HUES48 (cell line): ENCODE results near the gene ISCA1.
"Not testable (repeated sequence)": the region's sequence is repeated elsewhere in the genome, so short reads cannot be mapped to it uniquely, and the experiment has no call there.

Experiments used
- H3K27ac ChIP-seq: one replicate; pipeline ENCODE4 v1.7.0; 2013; ENCODE audit warnings: low read depth, low read length, inconsistent platforms
- H3K27me3 ChIP-seq: 2 replicates; pipeline ENCODE4 v1.6.1; 2013; ENCODE audit warnings: mild to moderate bottlenecking, low read length; ENCODE audit not compliant: control insufficient read depth, insufficient read depth
- H3K36me3 ChIP-seq: 2 replicates; pipeline ENCODE4 v1.6.1; 2013; ENCODE audit warnings: low read length; ENCODE audit not compliant: control insufficient read depth, insufficient read depth
- H3K4me1 ChIP-seq: 2 replicates; pipeline ENCODE4 v1.6.1; 2013; ENCODE audit warnings: mild to moderate bottlenecking, low read length; ENCODE audit not compliant: control insufficient read depth, insufficient read depth
- H3K4me3 ChIP-seq: 2 replicates; pipeline ENCODE4 v1.5.1; 2013; ENCODE audit warnings: mild to moderate bottlenecking, low read depth, low read length
- H3K9ac ChIP-seq: 2 replicates; pipeline ENCODE4 v1.6.1; 2013; ENCODE audit warnings: mild to moderate bottlenecking, low read depth, low read length, moderate library complexity
- H3K9me3 ChIP-seq: 2 replicates; pipeline ENCODE4 v1.6.1; 2013; ENCODE audit warnings: low read length; ENCODE audit not compliant: control insufficient read depth, insufficient read depth

ISCA1 gene

DNA sequence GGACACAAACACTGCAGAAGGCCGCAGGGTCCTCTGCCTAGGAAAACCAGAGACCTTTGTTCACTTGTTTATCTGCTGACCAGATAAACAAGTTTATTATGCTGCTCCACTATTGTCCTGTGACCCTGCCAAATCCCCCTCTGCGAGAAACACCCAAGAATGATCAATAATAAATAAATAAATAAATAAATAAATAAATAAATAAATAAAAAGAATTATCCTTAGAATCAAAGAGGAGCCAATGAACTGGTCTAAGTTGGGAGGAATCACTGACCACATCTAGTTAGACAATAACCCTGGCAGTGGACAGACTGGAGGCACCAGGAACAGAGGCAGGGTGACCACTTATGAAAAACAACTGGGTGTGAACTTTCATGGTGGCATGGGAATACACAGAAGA, 30.6 kb upstream of the ISCA1 start:
- H3K9ac ChIP-seq, H3K27ac ChIP-seq, H3K27me3 ChIP-seq, H3K9me3 ChIP-seq, H3K4me1 ChIP-seq, H3K4me3 ChIP-seq: not testable (repeated sequence)
- H3K36me3 ChIP-seq: peaks cover 76% of the 10 kb centered on the region

DNA sequence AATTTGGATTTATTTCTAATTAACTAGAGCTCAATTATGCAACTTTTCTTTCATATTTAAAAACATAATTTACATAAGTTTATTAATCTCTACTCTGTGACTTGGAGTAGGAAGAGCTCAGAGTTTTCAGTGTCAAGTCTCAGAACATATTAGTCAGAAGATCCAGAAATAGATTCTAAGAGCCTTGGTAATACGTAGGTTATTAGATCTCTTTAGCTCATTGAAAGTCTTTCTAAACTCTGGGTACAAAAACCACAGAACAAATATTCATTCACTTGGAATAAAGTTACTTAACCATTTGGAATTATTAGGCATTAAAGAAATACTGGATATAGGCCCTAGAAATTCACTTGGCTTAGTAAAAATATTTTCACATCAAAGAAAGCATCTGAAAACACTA, 26.3 kb upstream of the ISCA1 start:
- no peaks in the 10 kb centered on the region for H3K27me3 ChIP-seq
- peaks cover 65% of the 10 kb centered on the region for H3K36me3 ChIP-seq
- H3K9ac ChIP-seq: no peak overlapping the region
- H3K27ac ChIP-seq: no peak overlapping the region
- H3K9me3 ChIP-seq: peaks cover 8% of the 10 kb centered on the region
- H3K4me3 ChIP-seq: no peak overlapping the region
- peaks cover 17% of the 10 kb centered on the region for H3K4me1 ChIP-seq

DNA sequence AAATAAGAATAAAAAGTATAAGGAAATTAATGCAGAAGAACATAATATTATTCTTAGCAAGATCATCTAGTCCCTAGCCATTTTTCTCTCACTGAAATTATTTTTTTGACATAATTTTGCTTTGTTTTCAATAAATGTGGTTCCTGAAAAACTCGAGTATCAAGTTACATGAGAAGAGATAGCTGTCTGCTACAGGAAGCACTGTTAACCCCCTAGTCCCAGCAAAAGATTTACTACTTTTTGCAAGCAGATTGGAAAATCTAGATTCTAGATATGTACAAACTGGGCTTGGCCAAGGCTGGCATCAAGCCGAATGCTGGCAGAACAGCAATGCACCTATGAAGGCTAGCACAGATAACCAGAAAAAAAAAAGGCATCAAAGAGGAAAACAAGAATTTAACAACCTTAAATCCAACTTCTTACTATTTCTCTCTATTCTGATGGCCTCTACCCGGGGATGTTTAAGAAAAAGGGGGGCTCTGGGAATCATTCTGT, 21.9 kb upstream of the ISCA1 start:
- Histone ChIP-seq H3K9ac (no peak overlapping the region), H3K36me3 (peaks cover 74% of the 10 kb centered on the region), H3K9me3 (no peaks in the 10 kb centered on the region), H3K4me1 (peaks cover 26% of the 10 kb centered on the region), H3K27me3 (no peaks in the 10 kb centered on the region), H3K27ac (peak overlapping the region; percentile 83), H3K4me3 (peak overlapping the region; percentile 1; the same call in 1 of the 2 replicates)

DNA sequence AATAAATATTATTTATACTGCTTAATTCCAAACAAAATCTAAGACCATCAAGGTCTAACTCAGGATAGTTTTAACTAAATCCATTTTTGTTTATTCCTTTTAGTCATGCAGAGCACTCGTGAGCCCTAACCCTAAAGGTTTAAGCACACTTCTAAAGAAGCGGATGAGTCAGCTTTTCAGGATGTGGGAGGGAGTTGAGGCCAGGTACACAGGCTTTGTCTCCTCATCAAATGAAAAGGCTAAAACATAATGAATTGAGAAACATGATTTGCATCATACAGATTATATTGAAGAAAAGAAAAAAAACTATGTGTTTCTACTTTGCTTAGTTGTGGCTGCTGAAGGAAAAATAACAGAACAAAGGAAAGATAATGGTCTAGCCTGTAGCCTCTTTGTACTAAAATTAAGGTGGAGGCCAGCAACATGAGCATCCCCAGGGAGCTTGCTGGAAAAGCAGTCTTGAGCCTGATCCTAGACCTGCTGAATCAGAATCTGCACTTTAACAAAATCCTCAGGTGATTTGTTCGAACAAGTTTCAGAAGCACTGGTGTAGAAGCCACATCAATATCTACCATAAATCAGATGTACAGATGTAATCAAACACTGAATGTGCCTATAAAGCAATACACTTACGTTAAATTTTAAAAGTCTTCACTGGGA, 21.1 kb upstream of the ISCA1 start:
- Histone ChIP-seq H3K36me3 (peaks cover 74% of the 10 kb centered on the region), H3K27ac (peak overlapping the region; percentile 83), H3K4me1 (peaks cover 26% of the 10 kb centered on the region), H3K9ac (peak overlapping the region; percentile 48), H3K9me3 (no peaks in the 10 kb centered on the region), H3K27me3 (no peaks in the 10 kb centered on the region), H3K4me3 (peak overlapping the region; percentile 1; the same call in 1 of the 2 replicates)

DNA sequence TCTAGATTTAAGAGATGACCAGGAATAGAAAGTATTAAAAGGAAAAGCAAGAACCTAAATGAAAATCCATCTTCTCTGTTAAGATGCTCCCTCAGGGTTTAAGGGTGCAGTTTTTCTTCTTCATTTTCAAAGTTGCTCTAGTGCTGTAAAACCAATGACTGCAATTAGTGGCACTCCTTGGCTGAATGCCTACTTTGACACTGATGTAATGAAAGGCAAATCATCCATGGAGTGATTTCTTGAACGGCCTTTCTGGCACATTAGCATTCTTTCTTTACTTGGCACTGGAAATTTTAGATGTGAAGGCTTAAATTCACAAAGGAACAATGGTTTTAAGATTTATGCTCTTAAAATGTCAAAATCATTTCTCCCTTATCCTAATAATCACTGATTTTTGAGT, 19.3 kb upstream of the ISCA1 start:
- Histone ChIP-seq H3K4me1 (peaks cover 26% of the 10 kb centered on the region), H3K27ac (no peak overlapping the region), H3K36me3 (peaks cover 70% of the 10 kb centered on the region), H3K9me3 (no peaks in the 10 kb centered on the region), H3K9ac (no peak overlapping the region), H3K27me3 (no peaks in the 10 kb centered on the region), H3K4me3 (no peak overlapping the region)

DNA sequence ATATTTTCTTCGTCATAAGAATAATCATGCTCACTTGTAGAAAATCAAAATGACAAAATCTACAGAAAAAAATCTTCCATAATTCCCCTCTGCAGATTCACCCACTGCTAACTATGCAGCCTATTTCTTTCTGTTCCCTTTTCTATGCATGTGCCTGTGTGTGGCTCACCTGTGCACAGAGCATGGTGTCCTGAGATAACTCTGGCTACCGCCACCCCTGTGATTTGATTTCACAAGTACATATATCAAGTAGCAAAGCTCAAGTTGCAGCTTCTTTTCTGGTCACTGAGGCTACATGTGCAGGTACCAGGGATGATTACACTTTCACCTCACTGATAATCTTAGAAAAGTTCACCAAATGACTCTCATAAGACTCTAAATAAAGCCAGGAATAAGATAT, 18.4 kb upstream of the ISCA1 start:
- Histone ChIP-seq H3K36me3 (peaks cover 69% of the 10 kb centered on the region), H3K4me1 (peaks cover 26% of the 10 kb centered on the region)

DNA sequence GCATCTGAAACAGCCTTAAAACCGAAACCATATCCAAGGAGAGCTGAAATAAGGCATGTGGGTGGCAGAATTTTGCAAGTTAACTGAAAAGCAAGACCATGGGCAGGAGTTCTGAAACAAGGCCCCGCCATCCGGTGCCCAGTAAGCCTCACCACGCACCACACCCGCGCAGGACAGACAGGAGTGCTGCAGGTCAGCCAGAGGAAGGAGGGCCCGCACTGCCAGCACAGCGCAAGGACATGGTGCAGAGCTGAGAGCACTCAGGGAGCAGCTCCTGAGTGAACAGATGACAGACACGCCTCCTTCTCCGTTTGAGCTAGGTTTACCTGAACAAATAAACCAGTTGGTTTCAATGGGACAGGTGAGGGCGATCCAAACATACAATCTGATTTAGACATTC, 16.5 kb upstream of the ISCA1 start:
- Histone ChIP-seq H3K9me3 (no peaks in the 10 kb centered on the region), H3K27ac (no peak overlapping the region), H3K9ac (no peak overlapping the region), H3K4me3 (no peak overlapping the region), H3K4me1 (peaks cover 11% of the 10 kb centered on the region), H3K36me3 (peaks cover 66% of the 10 kb centered on the region), H3K27me3 (no peaks in the 10 kb centered on the region)

More for the DNA sequence above, 18.4 kb upstream of the ISCA1 start:
- Histone ChIP-seq H3K4me3 (no peak overlapping the region), H3K9me3 (no peaks in the 10 kb centered on the region), H3K27me3 (no peaks in the 10 kb centered on the region), H3K27ac (no peak overlapping the region), H3K9ac (no peak overlapping the region)

DNA sequence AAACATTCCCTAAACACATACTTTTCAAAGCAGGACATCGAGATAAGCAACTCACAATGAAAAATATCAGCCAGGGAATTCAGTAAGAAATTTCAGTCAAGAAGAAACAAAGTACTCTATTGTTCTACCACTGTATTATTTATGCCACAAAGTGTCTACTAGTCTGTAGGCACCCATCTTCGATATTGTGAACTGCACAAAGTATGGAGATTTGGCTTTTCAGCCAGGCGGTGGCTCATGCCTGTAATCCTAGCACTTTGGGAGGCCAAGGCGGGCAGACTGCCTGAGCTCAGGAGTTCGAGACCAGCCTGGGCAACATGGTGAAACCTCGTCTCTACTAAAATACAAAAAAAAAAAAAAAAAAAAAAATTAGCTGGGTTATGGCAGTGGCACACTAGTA, 8.0 kb upstream of the ISCA1 start:
- peaks cover 32% of the 10 kb centered on the region for H3K4me1 ChIP-seq
- not testable (repeated sequence) for H3K4me3 ChIP-seq, H3K9me3 ChIP-seq, H3K36me3 ChIP-seq, H3K9ac ChIP-seq, H3K27me3 ChIP-seq, H3K27ac ChIP-seq

DNA sequence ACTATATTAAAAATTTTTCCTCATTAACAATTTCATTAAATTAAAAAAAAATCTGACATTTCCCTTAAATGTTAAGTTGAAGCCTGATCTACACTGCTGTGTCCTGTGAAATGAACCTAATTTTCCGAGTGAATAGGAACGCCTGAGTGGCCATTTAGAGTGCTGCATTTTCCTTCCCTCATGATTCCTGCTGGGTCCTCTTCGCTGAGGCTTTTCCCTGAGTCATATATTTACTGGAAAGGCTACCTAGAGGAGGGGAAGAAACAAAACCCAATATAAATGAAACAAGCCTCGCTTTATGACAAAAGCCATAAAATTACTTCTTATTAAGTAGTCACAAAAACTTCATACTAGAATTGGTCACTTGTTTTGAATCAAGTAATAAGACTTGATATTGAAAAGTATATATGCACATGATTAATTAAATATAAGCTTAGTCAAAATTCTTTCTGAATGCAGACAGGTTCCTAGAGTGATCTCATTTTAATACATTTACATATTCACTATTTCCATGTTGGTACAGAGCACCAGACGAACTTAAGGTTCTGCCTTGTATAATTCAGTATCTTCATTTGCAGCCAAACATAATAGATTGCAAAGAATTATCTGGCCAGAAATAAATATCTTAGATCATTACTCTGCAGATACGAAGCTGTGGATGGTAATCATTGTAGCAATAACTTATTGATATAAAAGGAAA, 6.3 kb upstream of the ISCA1 start:
- H3K9ac ChIP-seq: no peak overlapping the region
- H3K27ac ChIP-seq: peak overlapping the region; percentile 83
- H3K36me3 ChIP-seq: no peaks in the 10 kb centered on the region
- no peaks in the 10 kb centered on the region for H3K27me3 ChIP-seq
- peaks cover 32% of the 10 kb centered on the region for H3K4me1 ChIP-seq
- no peaks in the 10 kb centered on the region for H3K9me3 ChIP-seq
- H3K4me3 ChIP-seq: no peak overlapping the region

DNA sequence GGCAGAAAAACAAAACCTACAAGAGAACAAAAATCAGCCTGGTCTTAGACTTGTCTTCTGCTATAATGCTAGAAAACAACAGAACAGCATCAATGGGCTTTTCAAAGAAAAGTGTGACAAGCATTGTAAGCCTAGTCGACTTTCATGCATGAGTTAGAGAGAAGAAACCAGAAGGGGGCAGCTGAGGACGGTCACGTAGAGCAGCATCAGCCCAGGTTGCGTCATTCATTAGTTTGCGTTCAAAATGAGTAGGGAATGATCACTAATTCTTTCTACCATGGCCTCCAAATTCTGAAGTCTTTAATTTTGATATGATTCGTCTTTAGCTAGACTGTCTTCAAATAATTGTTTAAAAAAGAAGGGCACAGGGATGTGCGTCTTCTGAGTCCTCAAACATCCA, 4.7 kb upstream of the ISCA1 start:
- H3K4me3 ChIP-seq: no peak overlapping the region
- peak overlapping the region; percentile 37 for H3K27ac ChIP-seq
- no peaks in the 10 kb centered on the region for H3K9me3 ChIP-seq
- 0 out of 2 replicates have a peak, but pooled peaks cover 3% of the 10 kb centered on the region for H3K27me3 ChIP-seq
- H3K4me1 ChIP-seq: peaks cover 36% of the 10 kb centered on the region
- H3K9ac ChIP-seq: peak overlapping the region; percentile 50; the same call in 1 of the 2 replicates
- no peaks in the 10 kb centered on the region for H3K36me3 ChIP-seq

DNA sequence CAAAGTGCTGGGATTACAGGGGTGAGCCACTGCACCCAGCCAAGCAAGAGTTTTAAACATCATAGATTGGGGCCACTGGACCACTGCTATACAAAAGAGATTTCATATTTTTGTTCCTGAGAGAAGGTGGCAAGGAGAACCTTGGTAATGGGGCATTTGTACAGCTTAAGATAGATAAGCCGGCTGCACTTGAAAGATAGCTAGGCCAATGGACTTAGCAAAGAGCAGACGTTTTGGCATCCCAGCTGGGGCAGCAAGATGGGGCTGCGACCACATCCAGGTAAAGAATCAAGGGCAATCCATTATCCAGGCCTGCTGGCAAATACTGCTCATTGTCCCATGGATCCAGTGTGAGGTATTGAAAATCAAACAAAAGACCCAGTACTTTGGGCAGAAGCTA, 3.9 kb upstream of the ISCA1 start:
- no peak overlapping the region for H3K9ac ChIP-seq
- 0 out of 2 replicates have a peak, but pooled peaks cover 3% of the 10 kb centered on the region for H3K27me3 ChIP-seq
- H3K27ac ChIP-seq: peak overlapping the region; percentile 37

More for the DNA sequence above, 3.9 kb upstream of the ISCA1 start:
- peaks cover 36% of the 10 kb centered on the region for H3K4me1 ChIP-seq
- no peak overlapping the region for H3K4me3 ChIP-seq
- H3K36me3 ChIP-seq: no peaks in the 10 kb centered on the region
- H3K9me3 ChIP-seq: no peaks in the 10 kb centered on the region
